Stimulated activated CD4-positive, alpha-beta T cell treated with anti-CD3 and anti-CD28 coated beads, Interleukin-4, amount 100 ng/mL, for 48 hours (primary cell): ENCODE data around the gene ALLC.

ENCODE experiments used
- DNase-seq, 2 donors: peaks; one replicate each; pipeline ENCODE4 v3.0.0-alpha.2; 2020; ENCODE audit warnings: low read depth in 2 of 2

Gene ALLC

GRCh38 chr2:3747032-3747654, 89.1 kb downstream of the ALLC start:
- DNase-seq, result no peak

DNA sequence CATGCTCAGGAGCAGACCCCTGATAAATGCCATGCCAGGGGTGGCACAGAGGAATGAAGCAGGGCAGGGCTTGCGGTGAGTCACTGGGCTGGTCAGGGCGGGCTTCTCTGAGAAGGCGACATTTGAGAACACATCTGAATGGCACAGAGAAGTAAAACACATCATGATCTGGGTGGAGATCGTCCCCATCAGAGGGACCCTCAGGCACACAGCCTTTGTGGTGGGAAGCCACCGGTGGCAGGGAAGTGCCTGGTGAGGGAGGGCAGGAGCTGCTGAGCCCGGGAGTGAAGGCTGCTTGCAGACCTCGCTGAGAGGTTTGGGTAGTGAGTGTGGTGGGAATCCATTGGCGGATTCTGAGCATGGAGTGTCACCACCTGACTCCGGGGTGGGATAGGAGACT, 89.8 kb downstream of the ALLC start:
- DNase-seq, result no peak

- DNase-seq, result no peak
Measured at GRCh38 chr2:3749201-3749600, 91.2 kb downstream of the ALLC start.

- DNase-seq, result no peak
Measured at GRCh38 chr2:3751251-3751650, 93.3 kb downstream of the ALLC start.

DNA sequence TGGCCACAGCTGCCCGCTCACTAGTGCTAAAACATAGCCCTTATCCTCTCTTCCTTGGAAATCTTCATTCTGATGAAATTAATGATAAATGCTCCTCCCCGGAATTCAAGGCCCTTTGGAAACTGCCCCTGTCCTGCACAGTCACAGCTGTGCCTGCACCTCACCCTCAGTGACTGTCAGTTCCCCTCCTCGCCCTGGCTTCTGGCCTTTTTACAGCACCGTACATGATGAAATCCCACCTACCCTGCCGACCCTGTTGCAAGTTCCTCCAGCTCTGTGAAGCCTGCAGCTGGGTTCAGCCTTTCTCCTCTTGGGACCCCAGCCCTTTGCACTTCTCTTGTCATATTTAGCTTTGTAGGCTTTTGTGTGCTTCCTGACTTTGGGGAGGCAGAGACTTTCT, 93.8 kb downstream of the ALLC start:
- DNase-seq, result no peak
